HEK293 (cell line): Measurements from ENCODE around the gene MS4A15.

Source experiments
- CTCF ChIP-seq: fragments of 450-650 bp; formaldehyde crosslinking; IDR thresholded peaks from 2 replicates; pipeline ENCODE4 v1.5.1; 2016; ENCODE audit warnings: missing biosample characterization, missing genetic modification characterization
- IKZF3 ChIP-seq: fragments of 450-650 bp; IDR thresholded peaks from 2 replicates; pipeline ENCODE4 v1.5.0; 2018; ENCODE audit warnings: missing biosample characterization, mild to moderate bottlenecking, missing genetic modification characterization, moderate library complexity
- ZNF112 ChIP-seq: fragments of 450-650 bp; formaldehyde crosslinking; IDR thresholded peaks from 2 replicates; pipeline ENCODE4 v1.5.0; 2017; ENCODE audit warnings: missing biosample characterization, missing genetic modification characterization

- TF ChIP-seq IKZF3 (tag by site-specific recombination) (no peak), CTCF (tag by site-specific recombination) (no peak), ZNF112 (tag by site-specific recombination) (no peak)
Measured at GRCh38 chr11:60825118-60825517, 68.5 kb downstream of the MS4A15 start.
